GM19238 (cell line): ENCODE data around the gene OLA1.

ENCODE experiments used
- DNase-seq: peaks from one replicate; pipeline ENCODE4 v3.0.0; 2011; ENCODE audit warnings: low spot score; ENCODE audit not compliant: insufficient read length

Gene OLA1

GRCh38 chr2:174224665-174225288 lies 23.6 kb downstream of the OLA1 start:
- no peak for DNase-seq

- no peak for DNase-seq
Measured at GRCh38 chr2:174224125-174224524, 24.2 kb downstream of the OLA1 start.

- DNase-seq = no peak
Measured at GRCh38 chr2:174223388-174223787, 24.9 kb downstream of the OLA1 start.

GRCh38 chr2:174222154-174222553 lies 26.2 kb downstream of the OLA1 start:
- no peak for DNase-seq

- DNase-seq = no peak
Measured at GRCh38 chr2:174219321-174219720, 29.0 kb downstream of the OLA1 start.

- DNase-seq = no peak
Measured at GRCh38 chr2:174218773-174219172, 29.6 kb downstream of the OLA1 start.

GRCh38 chr2:174217869-174218268 lies 30.5 kb downstream of the OLA1 start:
- no peak for DNase-seq

- no peak for DNase-seq
Measured at GRCh38 chr2:174211954-174212353, 36.4 kb downstream of the OLA1 start.

GRCh38 chr2:174210862-174211261 lies 37.5 kb downstream of the OLA1 start:
- DNase-seq = no peak

- no peak for DNase-seq
Measured at GRCh38 chr2:174209325-174209724, 39.0 kb downstream of the OLA1 start.

- no peak for DNase-seq
Measured at GRCh38 chr2:174208026-174208425, 40.3 kb downstream of the OLA1 start.

GRCh38 chr2:174205562-174205961 lies 42.8 kb downstream of the OLA1 start:
- no peak for DNase-seq

- no peak for DNase-seq
Measured at GRCh38 chr2:174202188-174202587, 46.1 kb downstream of the OLA1 start.

GRCh38 chr2:174198846-174199564 lies 49.3 kb downstream of the OLA1 start:
- no peak for DNase-seq

GRCh38 chr2:174195253-174195652 lies 53.1 kb downstream of the OLA1 start:
- DNase-seq = no peak

GRCh38 chr2:174193737-174194136 lies 54.6 kb downstream of the OLA1 start:
- DNase-seq = no peak

GRCh38 chr2:174192664-174193063 lies 55.7 kb downstream of the OLA1 start:
- DNase-seq = no peak

GRCh38 chr2:174191342-174192074 lies 56.8 kb downstream of the OLA1 start:
- DNase-seq = no peak

GRCh38 chr2:174184915-174185314 lies 63.4 kb downstream of the OLA1 start:
- peak; percentile 4 for DNase-seq

GRCh38 chr2:174184504-174184903 lies 63.8 kb downstream of the OLA1 start:
- DNase-seq = no peak

GRCh38 chr2:174183076-174183475 lies 65.3 kb downstream of the OLA1 start:
- no peak for DNase-seq

GRCh38 chr2:174181368-174181767 lies 67.0 kb downstream of the OLA1 start:
- no peak for DNase-seq
